ENCODE measurements around the gene RINT1.

RINT1 gene

GRCh38 chr7:105531792-105532671 is at the start of gene RINT1:
Gene RINT1 (plus strand): TSS chr7:105532201. CDS start chr7:105532316, 115 bp downstream.
- Histone ChIP-seq H3K4me1 (ENCODE audit: control insufficient read depth, insufficient read depth, low read length) (peaks cover 4% of the 10 kb centered on the region; the same call in 1 of the 2 replicates), H3K4me3 (ENCODE audit: low read depth, low read length) (peak within 1 kb of the TSS; percentile 90), H3K36me3 (ENCODE audit: control insufficient read depth, insufficient read depth, low read length) (peaks cover 16% of the 10 kb centered on the region), H3K9ac (ENCODE audit: low read depth, low read length) (peak within 1 kb of the TSS; percentile 81), H3K9me3 (ENCODE audit: control insufficient read depth, insufficient read depth, low read length) (no peaks in the 10 kb centered on the region), H3K27me3 (ENCODE audit: control insufficient read depth, insufficient read depth, low read length) (no peaks in the 10 kb centered on the region), H3K27ac (ENCODE audit: low read depth, low read length) (peak within 1 kb of the TSS; percentile 68)

- Histone ChIP-seq H3K36me3 (ENCODE audit: control insufficient read depth, insufficient read depth, low read length) (peaks cover 70% of the 10 kb centered on the region), H3K4me3 (ENCODE audit: low read depth, low read length) (no peak overlapping the region), H3K9me3 (ENCODE audit: control insufficient read depth, insufficient read depth, low read length) (no peaks in the 10 kb centered on the region), H3K4me1 (ENCODE audit: control insufficient read depth, insufficient read depth, low read length) (no peaks in the 10 kb centered on the region), H3K27me3 (ENCODE audit: control insufficient read depth, insufficient read depth, low read length) (no peaks in the 10 kb centered on the region), H3K9ac (ENCODE audit: low read depth, low read length) (no peak overlapping the region), H3K27ac (ENCODE audit: low read depth, low read length) (no peak overlapping the region)
Observed at GRCh38 chr7:105487579-105488571, 44.1 kb upstream of the RINT1 start.

- Histone ChIP-seq H3K9me3 (ENCODE audit: control insufficient read depth, insufficient read depth, low read length) (no peaks in the 10 kb centered on the region), H3K27ac (ENCODE audit: low read depth, low read length) (no peak overlapping the region), H3K27me3 (ENCODE audit: control insufficient read depth, insufficient read depth, low read length) (no peaks in the 10 kb centered on the region), H3K36me3 (ENCODE audit: control insufficient read depth, insufficient read depth, low read length) (peaks cover 61% of the 10 kb centered on the region), H3K4me1 (ENCODE audit: control insufficient read depth, insufficient read depth, low read length) (no peaks in the 10 kb centered on the region), H3K4me3 (ENCODE audit: low read depth, low read length) (no peak overlapping the region), H3K9ac (ENCODE audit: low read depth, low read length) (no peak overlapping the region)
Observed at GRCh38 chr7:105489409-105489808, 42.6 kb upstream of the RINT1 start.

- Histone ChIP-seq H3K27ac (ENCODE audit: low read depth, low read length) (no peak overlapping the region), H3K27me3 (ENCODE audit: control insufficient read depth, insufficient read depth, low read length) (no peaks in the 10 kb centered on the region), H3K4me1 (ENCODE audit: control insufficient read depth, insufficient read depth, low read length) (no peaks in the 10 kb centered on the region), H3K36me3 (ENCODE audit: control insufficient read depth, insufficient read depth, low read length) (peaks cover 59% of the 10 kb centered on the region), H3K9me3 (ENCODE audit: control insufficient read depth, insufficient read depth, low read length) (no peaks in the 10 kb centered on the region), H3K9ac (ENCODE audit: low read depth, low read length) (no peak overlapping the region), H3K4me3 (ENCODE audit: low read depth, low read length) (no peak overlapping the region)
Observed at GRCh38 chr7:105493196-105493922, 38.6 kb upstream of the RINT1 start.

DNA sequence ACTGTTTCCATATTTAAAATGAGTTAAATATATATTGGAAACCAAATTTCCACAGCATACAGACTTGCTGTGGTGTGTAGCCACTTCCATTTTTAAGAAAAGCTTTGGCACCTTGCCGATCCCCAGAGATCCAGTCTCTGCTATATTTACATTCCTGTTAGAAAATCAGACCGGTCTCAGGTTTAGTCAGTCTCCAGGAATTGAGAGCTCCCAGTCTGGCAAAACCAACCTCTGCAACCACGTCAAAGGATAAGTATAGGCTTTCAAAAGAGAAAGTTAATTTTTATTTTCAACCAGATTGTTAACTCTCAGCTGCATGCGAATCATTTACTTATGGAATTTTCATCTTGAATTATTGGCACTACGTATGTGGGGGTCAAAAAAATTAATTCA is 38.1 kb upstream of the RINT1 start:
- Histone ChIP-seq H3K9ac (ENCODE audit: low read depth, low read length) (no peak overlapping the region), H3K9me3 (ENCODE audit: control insufficient read depth, insufficient read depth, low read length) (no peaks in the 10 kb centered on the region), H3K27me3 (ENCODE audit: control insufficient read depth, insufficient read depth, low read length) (no peaks in the 10 kb centered on the region), H3K4me3 (ENCODE audit: low read depth, low read length) (no peak overlapping the region), H3K36me3 (ENCODE audit: control insufficient read depth, insufficient read depth, low read length) (peaks cover 62% of the 10 kb centered on the region), H3K27ac (ENCODE audit: low read depth, low read length) (no peak overlapping the region), H3K4me1 (ENCODE audit: control insufficient read depth, insufficient read depth, low read length) (no peaks in the 10 kb centered on the region)

DNA sequence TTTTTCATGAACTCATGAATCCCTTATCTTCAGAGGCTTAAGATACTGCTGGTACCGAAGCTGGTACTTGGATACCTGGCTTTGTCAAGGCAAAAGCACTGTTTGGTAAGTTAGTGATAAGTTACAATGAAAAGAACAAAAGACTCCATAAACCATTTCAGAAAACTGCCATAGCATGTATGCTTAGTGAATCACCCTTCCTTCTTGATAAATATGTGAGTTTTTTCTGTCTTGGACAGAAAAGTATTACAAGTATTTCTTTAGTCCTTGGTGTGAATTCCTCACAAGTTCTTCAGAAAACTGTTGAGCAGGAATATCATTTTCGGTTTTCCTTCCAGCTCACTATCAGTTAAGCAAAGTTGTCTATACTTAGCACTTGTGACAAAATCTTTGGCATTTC is 35.5 kb upstream of the RINT1 start:
- Histone ChIP-seq H3K27me3 (ENCODE audit: control insufficient read depth, insufficient read depth, low read length) (no peaks in the 10 kb centered on the region), H3K9me3 (ENCODE audit: control insufficient read depth, insufficient read depth, low read length) (no peaks in the 10 kb centered on the region), H3K4me3 (ENCODE audit: low read depth, low read length) (no peak overlapping the region), H3K9ac (ENCODE audit: low read depth, low read length) (no peak overlapping the region), H3K36me3 (ENCODE audit: control insufficient read depth, insufficient read depth, low read length) (peaks cover 63% of the 10 kb centered on the region), H3K4me1 (ENCODE audit: control insufficient read depth, insufficient read depth, low read length) (no peaks in the 10 kb centered on the region), H3K27ac (ENCODE audit: low read depth, low read length) (no peak overlapping the region)

GRCh38 chr7:105497016-105497415 is 35.0 kb upstream of the RINT1 start:
- no peak overlapping the region for H3K27ac ChIP-seq (ENCODE audit: low read depth, low read length)
- peaks cover 64% of the 10 kb centered on the region for H3K36me3 ChIP-seq (ENCODE audit: control insufficient read depth, insufficient read depth, low read length)
- H3K9me3 ChIP-seq (ENCODE audit: control insufficient read depth, insufficient read depth, low read length), result no peaks in the 10 kb centered on the region
- no peaks in the 10 kb centered on the region for H3K27me3 ChIP-seq (ENCODE audit: control insufficient read depth, insufficient read depth, low read length)
- H3K4me3 ChIP-seq (ENCODE audit: low read depth, low read length), result no peak overlapping the region
- H3K9ac ChIP-seq (ENCODE audit: low read depth, low read length), result no peak overlapping the region
- no peaks in the 10 kb centered on the region for H3K4me1 ChIP-seq (ENCODE audit: control insufficient read depth, insufficient read depth, low read length)

GRCh38 chr7:105502173-105502572 is 29.8 kb upstream of the RINT1 start:
- Histone ChIP-seq H3K27me3 (ENCODE audit: control insufficient read depth, insufficient read depth, low read length) (no peaks in the 10 kb centered on the region), H3K36me3 (ENCODE audit: control insufficient read depth, insufficient read depth, low read length) (peaks cover 92% of the 10 kb centered on the region)

GRCh38 chr7:105512415-105512814 is 19.6 kb upstream of the RINT1 start:
- H3K27me3 ChIP-seq (ENCODE audit: control insufficient read depth, insufficient read depth, low read length), result no peaks in the 10 kb centered on the region
- no peak overlapping the region for H3K9ac ChIP-seq (ENCODE audit: low read depth, low read length)
- H3K9me3 ChIP-seq (ENCODE audit: control insufficient read depth, insufficient read depth, low read length), result no peaks in the 10 kb centered on the region
- no peak overlapping the region for H3K27ac ChIP-seq (ENCODE audit: low read depth, low read length)
- H3K36me3 ChIP-seq (ENCODE audit: control insufficient read depth, insufficient read depth, low read length), result peaks cover 32% of the 10 kb centered on the region
- H3K4me3 ChIP-seq (ENCODE audit: low read depth, low read length), result no peak overlapping the region
- no peaks in the 10 kb centered on the region for H3K4me1 ChIP-seq (ENCODE audit: control insufficient read depth, insufficient read depth, low read length)

More at GRCh38 chr7:105502173-105502572, 29.8 kb upstream of the RINT1 start:
- Histone ChIP-seq H3K4me1 (ENCODE audit: control insufficient read depth, insufficient read depth, low read length) (no peaks in the 10 kb centered on the region), H3K9me3 (ENCODE audit: control insufficient read depth, insufficient read depth, low read length) (no peaks in the 10 kb centered on the region), H3K4me3 (ENCODE audit: low read depth, low read length) (no peak overlapping the region), H3K9ac (ENCODE audit: low read depth, low read length) (no peak overlapping the region), H3K27ac (ENCODE audit: low read depth, low read length) (no peak overlapping the region)

DNA sequence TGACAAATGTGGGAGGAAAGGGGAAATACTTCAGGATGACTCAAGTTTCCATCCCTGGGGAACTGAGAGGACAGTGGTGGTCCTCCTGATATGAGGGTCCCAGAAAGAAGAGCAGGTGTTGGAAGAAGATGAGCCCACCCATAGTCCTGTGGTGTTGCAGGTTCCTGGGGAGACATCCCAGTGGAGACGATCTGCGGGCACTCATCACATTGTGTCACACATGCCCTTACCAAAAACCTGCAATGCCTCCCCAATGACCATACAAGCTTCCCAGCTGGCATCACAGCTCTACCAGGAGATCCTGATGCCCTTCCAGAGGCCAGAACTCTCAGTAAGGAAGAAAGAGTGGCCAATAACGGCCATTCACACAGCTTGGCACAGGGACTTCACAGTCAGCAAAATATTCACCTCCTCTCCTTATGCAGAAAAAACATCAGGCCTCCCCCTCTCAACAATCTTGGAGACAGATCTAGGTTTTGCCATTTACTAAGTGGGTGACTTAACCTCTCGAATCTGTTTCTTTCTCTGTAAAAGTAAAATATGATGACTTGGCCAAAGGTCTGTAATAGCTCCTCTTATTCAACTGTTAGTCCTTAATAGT is 19.0 kb upstream of the RINT1 start:
- Histone ChIP-seq H3K27me3 (ENCODE audit: control insufficient read depth, insufficient read depth, low read length) (no peaks in the 10 kb centered on the region), H3K4me1 (ENCODE audit: control insufficient read depth, insufficient read depth, low read length) (no peaks in the 10 kb centered on the region), H3K9ac (ENCODE audit: low read depth, low read length) (no peak overlapping the region), H3K27ac (ENCODE audit: low read depth, low read length) (no peak overlapping the region), H3K9me3 (ENCODE audit: control insufficient read depth, insufficient read depth, low read length) (no peaks in the 10 kb centered on the region), H3K36me3 (ENCODE audit: control insufficient read depth, insufficient read depth, low read length) (peaks cover 31% of the 10 kb centered on the region), H3K4me3 (ENCODE audit: low read depth, low read length) (no peak overlapping the region)

All from HUES48 (cell line).